ENCODE results near the gene SSBP2.
"Not testable (repeated sequence)": the region's sequence is repeated elsewhere in the genome, so short reads cannot be mapped to it uniquely, and the experiment has no call there.

DNA sequence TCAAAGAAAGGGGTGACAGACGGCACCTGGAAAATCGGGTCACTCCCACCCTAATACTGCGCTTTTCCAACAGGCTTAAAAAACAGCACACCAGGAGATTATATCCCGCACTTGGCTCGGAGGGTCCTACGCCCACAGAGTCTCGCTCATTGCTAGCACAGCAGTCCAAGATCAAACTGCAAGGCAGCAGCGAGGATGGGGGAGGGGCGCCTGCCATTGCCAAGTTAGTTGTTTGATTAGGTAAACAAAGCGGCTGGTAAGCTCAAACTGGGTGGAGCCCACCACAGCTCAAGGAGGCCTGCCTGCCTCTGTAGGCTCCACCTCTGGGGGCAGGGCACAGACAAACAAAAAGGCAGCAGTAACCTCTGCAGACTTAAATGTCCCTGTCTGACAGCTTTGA, 158.8 kb downstream of the SSBP2 start:
- not testable (repeated sequence) for TF ChIP-seq POLR2AphosphoS5, POLR2A (IDR thresholded peaks at IDR 0.05; ENCODE audit: low read depth, low read length)

Data from GM12892 (cell line).